Smooth muscle cell (in vitro differentiated cells): ENCODE results near the gene KISS1R. TPM values are rescaled to one million over a fixed set of nuclear protein-coding genes. Genes with fewer than 3 reads are reported as not detected.
A peak's percentile ranks its signal among the peaks of the same experiment; 100 is the strongest.

ENCODE experiments used
- DNase-seq: peaks from one replicate; lab custom pipeline; 2025; ENCODE audit not compliant: unreplicated experiment; lab: John Stamatoyannopoulos, UW
- H2AFZ ChIP-seq: fragments of 200-600 bp; sonication (generic); 2 replicates; pipeline ENCODE4 v1.6.0; 2016; ENCODE audit warnings: antibody characterized with exemption, low read depth, mild to moderate bottlenecking
- H3F3A ChIP-seq: fragments of 200-600 bp; sonication (generic); 2 replicates; pipeline ENCODE4 v1.6.0; 2017; ENCODE audit warnings: antibody characterized with exemption, low read depth
- H3K27ac ChIP-seq: fragments of 200-600 bp; sonication (generic); 2 replicates; pipeline ENCODE4 v1.5.1; 2016; ENCODE audit warnings: low read depth, mild to moderate bottlenecking
- H3K27me3 ChIP-seq: fragments of 200-600 bp; sonication (generic); 2 replicates; pipeline ENCODE4 v1.6.1; 2016; ENCODE audit warnings: low read depth, mild to moderate bottlenecking
- H3K36me3 ChIP-seq: fragments of 200-600 bp; sonication (generic); 2 replicates; pipeline ENCODE4 v1.5.1; 2016; ENCODE audit warnings: low read depth
- H3K4me1 ChIP-seq: fragments of 200-600 bp; sonication (generic); 2 replicates; pipeline ENCODE4 v1.5.1; 2016; ENCODE audit warnings: low read depth
- H3K4me2 ChIP-seq: fragments of 200-600 bp; sonication (generic); 2 replicates; pipeline ENCODE4 v1.6.0; 2016; ENCODE audit warnings: mild to moderate bottlenecking
- H3K4me3 ChIP-seq: fragments of 200-600 bp; sonication (generic); 2 replicates; pipeline ENCODE4 v1.5.1; 2016; ENCODE audit warnings: mild to moderate bottlenecking
- H3K79me2 ChIP-seq: fragments of 200-600 bp; sonication (generic); 2 replicates; pipeline ENCODE4 v1.6.0; 2016; ENCODE audit warnings: low read depth, mild to moderate bottlenecking
- H3K9ac ChIP-seq: fragments of 200-600 bp; sonication (generic); 2 replicates; pipeline ENCODE4 v1.6.0; 2016; ENCODE audit warnings: low read depth
- H3K9me3 ChIP-seq: fragments of 200-600 bp; sonication (generic); replicated peaks from 2 replicates; pipeline ENCODE4 v1.5.1; 2016; ENCODE audit warnings: low read depth
- H4K20me1 ChIP-seq: fragments of 200-600 bp; sonication (generic); 2 replicates; pipeline ENCODE4 v1.6.0; 2016; ENCODE audit warnings: low read depth
- WGBS: methylation state at CpG from one replicate; pipeline ENCODE4 v1.1.7; 2016; ENCODE audit warnings: low lambda C conversion rate; 5-methylcytosine and 5-hydroxymethylcytosine counted together
- polyA plus RNA-seq: library from polyadenylated mRNA; unstranded; fragments of >200 nt; fragmentation: Nextera tagmentation; extraction: Ambion mirVana; gene quantifications from 2 replicates; pipeline ENCODE4 v1.2.1, GENCODE V29; 2016
- total RNA-seq: library from RNA; depleted of rRNA; stranded (reverse); fragments of >200 nt; gene quantifications from 2 replicates; pipeline ENCODE4 v1.2.3, GENCODE V29; 2014
- TF ChIP-seq, protein P1 (sequence below): fragments of 200-600 bp; sonication (generic); IDR thresholded peaks from 2 replicates; pipeline ENCODE4 v1.5.1; 2017; ENCODE audit warnings: borderline replicate concordance, mild to moderate bottlenecking, antibody characterized with exemption; ENCODE audit not compliant: insufficient read depth, poor library complexity, severe bottlenecking

The KISS1R gene
- total and polyA plus RNA-seq, 2 experiments from 2014 or later = 0.61 TPM; not detected in 1

DNA sequence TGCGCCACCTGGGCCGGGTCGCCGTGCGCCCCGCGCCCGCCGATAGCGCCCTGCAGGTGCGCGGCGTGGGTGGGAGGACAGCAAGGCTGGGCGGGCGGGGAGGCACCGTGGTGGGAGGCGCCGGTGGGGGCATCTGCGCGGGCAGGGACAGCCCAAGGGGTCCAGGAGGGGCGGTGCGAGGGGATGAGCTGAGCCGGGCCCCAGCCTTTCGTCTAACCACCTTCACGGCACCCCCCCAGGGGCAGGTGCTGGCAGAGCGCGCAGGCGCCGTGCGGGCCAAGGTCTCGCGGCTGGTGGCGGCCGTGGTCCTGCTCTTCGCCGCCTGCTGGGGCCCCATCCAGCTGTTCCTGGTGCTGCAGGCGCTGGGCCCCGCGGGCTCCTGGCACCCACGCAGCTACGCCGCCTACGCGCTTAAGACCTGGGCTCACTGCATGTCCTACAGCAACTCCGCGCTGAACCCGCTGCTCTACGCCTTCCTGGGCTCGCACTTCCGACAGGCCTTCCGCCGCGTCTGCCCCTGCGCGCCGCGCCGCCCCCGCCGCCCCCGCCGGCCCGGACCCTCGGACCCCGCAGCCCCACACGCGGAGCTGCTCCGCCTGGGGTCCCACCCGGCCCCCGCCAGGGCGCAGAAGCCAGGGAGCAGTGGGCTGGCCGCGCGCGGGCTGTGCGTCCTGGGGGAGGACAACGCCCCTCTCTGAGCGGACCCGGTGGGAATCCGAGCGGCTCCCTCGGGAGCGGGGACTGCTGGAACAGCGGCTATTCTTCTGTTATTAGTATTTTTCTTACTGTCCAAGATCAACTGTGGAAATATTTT lies 3.1 kb downstream of the KISS1R start:
- H3K27ac ChIP-seq = no peak overlapping the region
- H3K4me2 ChIP-seq = peak overlapping the region; percentile 72
- H4K20me1 ChIP-seq = no peaks in the 10 kb centered on the region
- H3K4me1 ChIP-seq = no peaks in the 10 kb centered on the region
- no peak overlapping the region for H3K9ac ChIP-seq
- no peaks in the 10 kb centered on the region for H3K36me3 ChIP-seq
- DNase-seq = no peak
- peaks cover 42% of the 10 kb centered on the region for H3K27me3 ChIP-seq
- H2AFZ ChIP-seq = no peak overlapping the region
- H3K4me3 ChIP-seq = peak overlapping the region; percentile 34
- peaks cover 7% of the 10 kb centered on the region for H3K79me2 ChIP-seq
- TF ChIP-seq, protein P1, sequence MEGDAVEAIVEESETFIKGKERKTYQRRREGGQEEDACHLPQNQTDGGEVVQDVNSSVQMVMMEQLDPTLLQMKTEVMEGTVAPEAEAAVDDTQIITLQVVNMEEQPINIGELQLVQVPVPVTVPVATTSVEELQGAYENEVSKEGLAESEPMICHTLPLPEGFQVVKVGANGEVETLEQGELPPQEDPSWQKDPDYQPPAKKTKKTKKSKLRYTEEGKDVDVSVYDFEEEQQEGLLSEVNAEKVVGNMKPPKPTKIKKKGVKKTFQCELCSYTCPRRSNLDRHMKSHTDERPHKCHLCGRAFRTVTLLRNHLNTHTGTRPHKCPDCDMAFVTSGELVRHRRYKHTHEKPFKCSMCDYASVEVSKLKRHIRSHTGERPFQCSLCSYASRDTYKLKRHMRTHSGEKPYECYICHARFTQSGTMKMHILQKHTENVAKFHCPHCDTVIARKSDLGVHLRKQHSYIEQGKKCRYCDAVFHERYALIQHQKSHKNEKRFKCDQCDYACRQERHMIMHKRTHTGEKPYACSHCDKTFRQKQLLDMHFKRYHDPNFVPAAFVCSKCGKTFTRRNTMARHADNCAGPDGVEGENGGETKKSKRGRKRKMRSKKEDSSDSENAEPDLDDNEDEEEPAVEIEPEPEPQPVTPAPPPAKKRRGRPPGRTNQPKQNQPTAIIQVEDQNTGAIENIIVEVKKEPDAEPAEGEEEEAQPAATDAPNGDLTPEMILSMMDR = no peak
- H3F3A ChIP-seq = peaks cover 3% of the 10 kb centered on the region
- H3K9me3 ChIP-seq = no peaks in the 10 kb centered on the region
- WGBS = 4% methylated on average over 59 of the region's 84 CpGs

- 15% methylated on average over 26 of the region's 31 CpGs for WGBS
- Histone ChIP-seq H3K4me3 (peak overlapping the region; percentile 99), H3F3A (no peaks in the 10 kb centered on the region), H3K79me2 (peaks cover 46% of the 10 kb centered on the region), H3K9ac (peak overlapping the region; percentile 93), H3K27me3 (peaks cover 11% of the 10 kb centered on the region), H3K27ac (peak overlapping the region; percentile 98), H4K20me1 (peaks cover 19% of the 10 kb centered on the region), H3K4me2 (peak overlapping the region; percentile 99), H3K36me3 (no peaks in the 10 kb centered on the region), H3K4me1 (peaks cover 3% of the 10 kb centered on the region), H3K9me3 (no peaks in the 10 kb centered on the region), H2AFZ (peak overlapping the region; percentile 35)
- TF ChIP-seq, protein P1 = no peak
- no peak for DNase-seq
Measured at GRCh38 chr19:924553-925086, 7.5 kb downstream of the KISS1R start.

DNA sequence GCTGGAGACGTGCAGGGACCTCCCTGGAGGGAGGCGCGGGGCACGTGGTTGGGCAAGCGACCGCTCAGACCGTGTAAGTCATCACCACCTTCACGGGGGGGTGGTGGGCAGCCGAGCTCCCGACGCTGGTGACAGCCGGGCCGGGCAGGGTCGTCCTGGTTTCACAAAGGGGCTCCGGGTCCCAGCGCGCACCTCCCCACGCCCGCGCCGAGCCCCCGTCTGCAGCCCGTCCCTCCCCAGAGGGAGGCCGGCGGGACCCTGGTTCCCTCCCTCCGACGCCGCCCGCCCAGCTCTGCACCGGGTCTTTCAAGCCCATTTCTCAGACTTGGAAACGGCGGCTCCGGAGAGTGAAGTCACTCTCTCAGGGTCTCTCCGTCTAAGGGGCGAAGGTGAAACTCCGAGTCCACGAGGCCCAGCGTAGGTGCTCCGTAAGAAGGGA lies 8.0 kb downstream of the KISS1R start:
- H3K79me2 ChIP-seq = peaks cover 51% of the 10 kb centered on the region
- peaks cover 3% of the 10 kb centered on the region for H3K4me1 ChIP-seq
- WGBS = 1% methylated on average over 24 of the region's 39 CpGs
- no peaks in the 10 kb centered on the region for H3K36me3 ChIP-seq
- H3K9ac ChIP-seq = peak overlapping the region; percentile 93
- peak overlapping the region; percentile 35 for H2AFZ ChIP-seq
- H3K27ac ChIP-seq = peak overlapping the region; percentile 98
- H3K4me3 ChIP-seq = peak overlapping the region; percentile 99
- peaks cover 24% of the 10 kb centered on the region for H4K20me1 ChIP-seq
- H3K27me3 ChIP-seq = peaks cover 6% of the 10 kb centered on the region
- no peaks in the 10 kb centered on the region for H3K9me3 ChIP-seq
- H3F3A ChIP-seq = no peaks in the 10 kb centered on the region
- TF ChIP-seq, protein P1 = no peak
- H3K4me2 ChIP-seq = peak overlapping the region; percentile 99
- DNase-seq = no peak
